Effector memory CD4-positive, alpha-beta T cell (primary cell): ENCODE results near the gene AMPD2.

Source experiments
- DNase-seq, 3 donors: peaks; one replicate each; pipeline ENCODE4 v3.0.0-alpha.2; 2020
- H3K27ac ChIP-seq: 2 replicates; pipeline ENCODE4 v1.7.0; 2013; ENCODE audit warnings: mild to moderate bottlenecking, low read length, moderate library complexity; ENCODE audit not compliant: insufficient read depth, poor library complexity, severe bottlenecking
- H3K27me3 ChIP-seq: replicated peaks from 2 replicates; pipeline ENCODE4 v1.7.0; 2013; ENCODE audit warnings: mild to moderate bottlenecking, low read length; ENCODE audit not compliant: insufficient read depth, control insufficient read depth, poor library complexity, severe bottlenecking
- H3K36me3 ChIP-seq: 2 replicates; pipeline ENCODE4 v1.7.0; 2013; ENCODE audit warnings: mild to moderate bottlenecking, low read length, moderate library complexity; ENCODE audit not compliant: control insufficient read depth, insufficient read depth
- H3K4me1 ChIP-seq: 2 replicates; pipeline ENCODE4 v1.7.0; 2013; ENCODE audit warnings: low read length, mild to moderate bottlenecking; ENCODE audit not compliant: control insufficient read depth, insufficient read depth, poor library complexity, severe bottlenecking
- H3K4me3 ChIP-seq: 2 replicates; pipeline ENCODE4 v1.7.0; 2013; ENCODE audit warnings: low read length, low read depth, mild to moderate bottlenecking; ENCODE audit not compliant: insufficient read depth, poor library complexity, severe bottlenecking
- H3K9me3 ChIP-seq: 2 replicates; pipeline ENCODE4 v1.7.0; 2013; ENCODE audit warnings: mild to moderate bottlenecking, low read length, moderate library complexity; ENCODE audit not compliant: control insufficient read depth

AMPD2 gene

GRCh38 chr1:109649491-109649914, 29.9 kb downstream of the AMPD2 start:
- no peaks in the 10 kb centered on the region for H3K27me3 ChIP-seq
- no peak overlapping the region for H3K4me3 ChIP-seq
- no peak overlapping the region for H3K27ac ChIP-seq
- no peaks in the 10 kb centered on the region for H3K4me1 ChIP-seq
- H3K9me3 ChIP-seq: no peaks in the 10 kb centered on the region
- no peaks in the 10 kb centered on the region for H3K36me3 ChIP-seq
- DNase-seq: no peak

DNA sequence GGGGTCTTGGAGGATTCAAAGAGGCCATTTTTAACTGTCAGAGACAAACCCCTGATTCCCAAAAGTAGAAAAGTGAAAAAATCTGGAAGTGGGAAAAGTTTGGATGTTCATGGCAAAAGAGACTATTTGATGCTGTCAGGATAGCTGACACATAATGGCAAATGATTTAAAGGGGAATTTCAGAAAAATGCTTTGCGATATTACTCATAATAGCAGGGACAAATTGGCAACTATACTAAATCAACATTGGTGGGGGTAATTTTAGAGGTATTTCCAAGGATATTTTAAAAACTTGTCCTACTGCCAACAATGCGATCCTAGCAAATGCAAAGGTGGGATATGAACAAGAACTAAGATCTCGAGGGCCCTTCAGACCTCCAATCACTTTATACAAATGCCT, 31.0 kb downstream of the AMPD2 start:
- Histone ChIP-seq H3K4me3 (no peak overlapping the region), H3K27me3 (no peaks in the 10 kb centered on the region), H3K9me3 (no peaks in the 10 kb centered on the region), H3K27ac (no peak overlapping the region), H3K36me3 (no peaks in the 10 kb centered on the region), H3K4me1 (peaks cover 3% of the 10 kb centered on the region)
- no peak for DNase-seq

DNA sequence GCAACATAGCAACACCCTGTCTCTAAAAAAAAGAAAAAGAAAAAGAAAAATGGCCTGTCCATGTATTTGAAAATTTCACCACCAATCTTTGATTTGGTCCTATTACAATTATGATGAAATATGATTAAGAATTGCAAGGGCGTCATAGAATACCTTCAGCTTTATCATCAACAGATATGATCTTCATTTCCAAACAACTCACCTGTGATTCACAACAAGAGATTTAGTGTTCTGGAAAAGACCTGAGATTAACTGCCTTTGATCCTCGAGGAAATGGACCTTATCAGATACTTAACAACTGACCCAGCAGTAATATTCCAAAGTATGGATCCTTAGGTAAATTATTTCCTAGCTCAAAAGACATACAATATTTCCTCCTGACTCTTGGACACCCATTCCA, 32.8 kb downstream of the AMPD2 start:
- no peak overlapping the region for H3K27ac ChIP-seq
- no peak for DNase-seq
- no peaks in the 10 kb centered on the region for H3K9me3 ChIP-seq
- peaks cover 4% of the 10 kb centered on the region for H3K4me1 ChIP-seq
- no peak overlapping the region for H3K4me3 ChIP-seq
- H3K36me3 ChIP-seq: no peaks in the 10 kb centered on the region
- H3K27me3 ChIP-seq: no peaks in the 10 kb centered on the region

GRCh38 chr1:109653306-109653705, 33.7 kb downstream of the AMPD2 start:
- no peaks in the 10 kb centered on the region for H3K36me3 ChIP-seq
- no peaks in the 10 kb centered on the region for H3K27me3 ChIP-seq
- H3K9me3 ChIP-seq: no peaks in the 10 kb centered on the region
- H3K4me3 ChIP-seq: no peak overlapping the region
- peaks cover 4% of the 10 kb centered on the region for H3K4me1 ChIP-seq
- no peak overlapping the region for H3K27ac ChIP-seq
- no peak for DNase-seq

GRCh38 chr1:109654519-109654918, 34.9 kb downstream of the AMPD2 start:
- no peak overlapping the region for H3K27ac ChIP-seq
- no peaks in the 10 kb centered on the region for H3K9me3 ChIP-seq
- DNase-seq: no peak
- no peaks in the 10 kb centered on the region for H3K36me3 ChIP-seq
- no peak overlapping the region for H3K4me3 ChIP-seq
- H3K27me3 ChIP-seq: no peaks in the 10 kb centered on the region
- peaks cover 4% of the 10 kb centered on the region for H3K4me1 ChIP-seq

- H3K27me3 ChIP-seq: no peaks in the 10 kb centered on the region
- H3K36me3 ChIP-seq: no peaks in the 10 kb centered on the region
- peaks cover 4% of the 10 kb centered on the region for H3K4me1 ChIP-seq
- no peaks in the 10 kb centered on the region for H3K9me3 ChIP-seq
- H3K27ac ChIP-seq: peak within 1 kb of the TSS; percentile 46
- peak within 1 kb of the TSS; percentile 90 for H3K4me3 ChIP-seq
- DNase-seq: peak; percentile 24 to 55 (median 42)
Measured at GRCh38 chr1:109655615-109656519, 36.2 kb downstream of the AMPD2 start, which contains the start of gene GSTM4. Gene GSTM4, plus strand, starts transcription at chr1:109656099. Its CDS starts 291 bp downstream, at chr1:109656390.

- DNase-seq: no peak
- Histone ChIP-seq H3K27me3 (no peaks in the 10 kb centered on the region), H3K9me3 (no peaks in the 10 kb centered on the region), H3K36me3 (no peaks in the 10 kb centered on the region), H3K4me3 (no peak overlapping the region), H3K27ac (no peak overlapping the region), H3K4me1 (peaks cover 4% of the 10 kb centered on the region)
Measured at GRCh38 chr1:109657395-109657794, 37.8 kb downstream of the AMPD2 start.

- no peaks in the 10 kb centered on the region for H3K9me3 ChIP-seq
- H3K27ac ChIP-seq: no peak overlapping the region
- no peaks in the 10 kb centered on the region for H3K36me3 ChIP-seq
- no peak overlapping the region for H3K4me3 ChIP-seq
- H3K27me3 ChIP-seq: no peaks in the 10 kb centered on the region
- no peak for DNase-seq
- H3K4me1 ChIP-seq: peaks cover 4% of the 10 kb centered on the region
Measured at GRCh38 chr1:109657970-109658369, 38.3 kb downstream of the AMPD2 start.

GRCh38 chr1:109658533-109659042, 39.0 kb downstream of the AMPD2 start:
- Histone ChIP-seq H3K36me3 (no peaks in the 10 kb centered on the region), H3K27ac (no peak overlapping the region), H3K9me3 (no peaks in the 10 kb centered on the region), H3K4me1 (peaks cover 4% of the 10 kb centered on the region), H3K4me3 (no peak overlapping the region), H3K27me3 (no peaks in the 10 kb centered on the region)
- no peak for DNase-seq

GRCh38 chr1:109659145-109659544, 39.5 kb downstream of the AMPD2 start:
- H3K4me3 ChIP-seq: no peak overlapping the region
- H3K27ac ChIP-seq: no peak overlapping the region
- no peak for DNase-seq
- no peaks in the 10 kb centered on the region for H3K27me3 ChIP-seq
- peaks cover 4% of the 10 kb centered on the region for H3K4me1 ChIP-seq
- H3K9me3 ChIP-seq: no peaks in the 10 kb centered on the region
- no peaks in the 10 kb centered on the region for H3K36me3 ChIP-seq
